Left ventricle myocardium superior (tissue), 1 donor: ENCODE measurements around the gene DMRT3. TPM values are rescaled to one million over a fixed set of nuclear protein-coding genes. Genes with fewer than 3 reads are reported as not detected.
"Not testable (repeated sequence)": the region's sequence is repeated elsewhere in the genome, so short reads cannot be mapped to it uniquely, and the experiment has no call there.

Experiments
- ATAC-seq: fragments of 200-7000 bp; cut with Tn5 transposase; one replicate; pipeline ENCODE4 v1.9.1; 2020; ENCODE audit warnings: mild to moderate bottlenecking, moderate library complexity
- DNase-seq: peaks from one replicate; pipeline ENCODE4 v3.0.0-alpha.2; 2020
- intact Hi-C: fragments of 100-400 bp; cut with micrococcal nuclease; formaldehyde crosslinking; loops from one replicate; pipeline ENCODE4 v1.11.0; 2022
- total RNA-seq: library from RNA; stranded (reverse); fragmentation: NEBNext Ultra II Directional; extraction: Animal tissue kit (Norgen Biotek cat#: 25700); gene quantifications from one replicate; pipeline ENCODE4 v1.2.1, GENCODE V29; 2021
- donor health status: DM: no; HTN: yes; CAD: no; lungs with severe emphysema.

DMRT3 gene
- total RNA-seq, 1 donor from 2014 or later: not detected

DNA sequence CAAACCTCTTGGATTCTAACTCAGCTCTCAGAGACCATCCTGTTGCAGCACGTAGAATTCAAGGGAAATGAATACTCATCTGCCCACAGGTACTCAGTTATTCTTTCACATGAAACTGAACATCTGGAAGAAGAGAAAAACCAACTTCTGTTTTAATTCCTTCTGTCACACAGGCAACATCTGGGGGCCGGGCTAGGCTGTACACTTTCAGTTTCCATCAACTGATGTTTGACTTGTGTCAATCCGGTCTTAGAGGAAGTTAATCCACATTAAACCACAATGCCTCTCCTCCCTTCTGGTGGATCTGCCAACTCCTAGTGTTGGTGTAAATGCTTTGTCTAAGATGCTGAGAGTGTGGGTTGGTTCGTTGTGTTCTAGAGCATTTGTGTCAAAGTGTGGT, 17.6 kb downstream of the DMRT3 start:
- intact Hi-C loops: no loop called here
- ATAC-seq (no peak), DNase-seq (no peak)

GRCh38 chr9:995192-995591, 18.7 kb downstream of the DMRT3 start:
- DNase-seq (no peak), ATAC-seq (no peak)
- intact Hi-C loops: no loop called here

DNA sequence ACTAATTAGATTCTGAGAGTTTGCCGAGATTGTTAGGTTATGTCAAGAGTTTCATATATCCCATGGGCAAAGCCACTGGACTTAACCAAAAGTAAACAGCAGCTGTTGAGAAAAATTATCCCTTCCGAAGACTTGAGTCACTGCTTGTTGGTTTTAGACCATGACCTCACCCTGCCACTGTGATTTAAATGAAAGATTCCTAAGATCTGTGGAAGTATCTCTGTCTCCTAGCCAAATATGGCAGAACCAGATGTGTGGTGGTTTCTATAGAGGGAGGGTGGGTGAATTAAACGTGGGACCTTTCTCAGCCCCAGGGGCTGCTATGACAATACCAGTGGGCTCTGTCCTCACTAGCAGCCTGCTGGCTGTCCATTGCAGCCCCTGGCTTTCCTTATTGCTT, 19.3 kb downstream of the DMRT3 start:
- DNase-seq: no peak
- intact Hi-C loops: no loop called here
- no peak for ATAC-seq

DNA sequence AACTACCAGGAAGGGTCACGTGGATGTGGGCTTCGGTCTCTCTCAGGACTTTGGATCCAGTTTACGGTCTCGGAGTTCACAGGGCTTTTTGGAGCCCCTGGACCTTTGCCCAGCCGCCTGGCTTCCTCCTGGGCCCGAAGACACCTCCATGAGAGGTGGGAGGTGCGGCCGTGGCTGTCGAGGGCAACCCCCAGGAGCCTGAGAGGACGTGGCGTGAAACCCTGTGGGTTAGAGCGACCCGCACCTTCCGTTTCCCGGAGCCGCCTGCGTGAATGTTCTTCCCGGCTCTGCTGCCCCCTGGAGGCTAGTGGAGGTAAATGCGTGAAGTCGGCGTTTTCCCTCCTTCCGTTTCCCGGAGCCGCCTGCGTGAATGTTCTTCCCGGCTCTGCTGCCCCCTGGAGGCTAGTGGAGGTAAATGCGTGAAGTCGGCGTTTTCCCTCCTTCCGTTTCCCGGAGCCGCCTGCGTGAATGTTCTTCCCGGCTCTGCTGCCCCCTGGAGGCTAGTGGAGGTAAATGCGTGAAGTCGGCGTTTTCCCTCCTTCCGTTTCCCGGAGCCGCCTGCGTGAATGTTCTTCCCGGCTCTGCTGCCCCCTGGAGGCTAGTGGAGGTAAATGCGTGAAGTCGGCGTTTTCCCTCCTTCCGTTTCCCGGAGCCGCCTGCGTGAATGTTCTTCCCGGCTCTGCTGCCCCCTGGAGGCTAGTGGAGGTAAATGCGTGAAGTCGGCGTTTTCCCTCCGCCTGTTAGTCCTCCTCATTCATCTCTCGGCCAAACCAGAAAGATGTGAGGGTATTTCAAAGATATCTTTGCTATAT, 22.1 kb downstream of the DMRT3 start:
- intact Hi-C loops, DNase-seq, ATAC-seq: not testable (repeated sequence)

GRCh38 chr9:1001838-1002237, 25.4 kb downstream of the DMRT3 start:
- DNase-seq: no peak
- no peak for ATAC-seq
- intact Hi-C loops: no loop called here

DNA sequence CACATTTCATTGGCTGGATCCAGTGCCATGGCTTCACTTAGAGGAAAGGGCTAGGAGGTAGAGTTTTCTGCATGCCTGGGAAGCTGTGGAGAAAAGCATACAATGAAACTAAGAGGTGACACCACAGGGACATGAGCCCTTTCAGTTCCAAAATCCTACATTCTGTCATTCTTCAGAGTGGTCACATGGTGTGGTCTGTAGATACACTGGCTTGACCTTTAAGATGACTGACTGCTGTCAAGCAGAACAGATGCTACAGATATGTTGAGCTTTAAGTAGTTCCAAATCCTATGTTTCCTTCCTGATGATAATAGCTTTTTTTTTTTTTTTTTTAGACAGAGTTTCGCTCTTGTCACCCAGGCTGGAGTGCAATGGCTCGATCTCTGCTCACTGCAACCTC, 26.2 kb downstream of the DMRT3 start:
- no peak for ATAC-seq
- DNase-seq: no peak
- intact Hi-C loops: no loop called here

DNA sequence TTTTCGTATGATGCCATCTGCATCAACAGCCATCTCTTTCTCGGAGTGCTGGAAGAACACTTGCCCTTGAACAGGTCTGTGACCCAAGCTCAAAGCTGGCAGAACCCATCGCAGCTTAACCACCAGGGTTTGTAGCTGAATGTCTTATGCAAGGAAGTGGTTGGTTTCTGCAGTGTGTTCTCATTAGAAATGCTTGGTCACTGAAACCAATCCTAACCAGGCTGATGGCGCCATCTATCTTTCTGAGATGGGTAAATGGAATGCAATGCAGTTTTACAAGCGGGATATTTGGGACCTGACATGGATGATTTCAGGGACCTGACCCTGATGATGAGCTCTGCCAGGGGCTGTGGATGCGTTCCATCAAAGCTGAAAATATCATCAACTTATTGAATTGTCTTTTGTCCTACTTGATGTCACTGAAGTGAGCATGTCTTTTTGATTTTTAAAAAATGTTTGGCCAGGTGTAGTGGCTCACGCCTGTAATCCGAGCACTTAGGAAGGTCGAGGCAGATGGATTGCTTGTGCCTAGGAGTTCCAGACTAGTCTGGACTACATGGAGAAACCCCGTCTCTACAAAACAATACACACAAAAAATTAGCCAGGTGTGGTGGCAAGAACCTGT, 28.7 kb downstream of the DMRT3 start:
- intact Hi-C loops: loop anchor here (5.0 kb wide), 1 partner anchor 113 kb away; no protein-coding TSS in a partner anchor
- ATAC-seq (peak; percentile 45), DNase-seq (no peak)

GRCh38 chr9:1007312-1007711, 30.9 kb downstream of the DMRT3 start:
- intact Hi-C loops: loop anchor here (5.0 kb wide), 1 partner anchor 115 kb away; no protein-coding TSS in a partner anchor
- ATAC-seq (no peak), DNase-seq (no peak)

DNA sequence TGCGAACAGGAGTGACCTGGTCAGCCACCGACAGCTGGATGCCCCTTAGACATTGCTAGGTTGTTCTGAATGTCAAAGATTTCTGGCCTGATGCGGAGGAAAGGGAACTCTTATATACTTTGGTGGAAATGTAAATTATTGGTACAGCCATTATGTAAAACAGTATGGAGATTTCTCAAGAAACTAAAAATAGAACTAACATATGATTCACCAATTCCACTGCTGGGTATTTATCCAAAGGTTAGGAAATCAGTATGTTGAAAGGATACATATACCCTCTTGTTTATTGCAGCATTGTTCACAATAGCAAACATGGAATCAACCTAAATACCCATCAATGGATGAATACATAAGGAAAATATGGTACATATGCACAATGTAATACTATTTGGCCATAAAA, 31.8 kb downstream of the DMRT3 start:
- no peak for DNase-seq
- no peak for ATAC-seq
- intact Hi-C loops: loop anchor here (5.0 kb wide), 1 partner anchor 116 kb away; no protein-coding TSS in a partner anchor

GRCh38 chr9:1009101-1009707, 32.7 kb downstream of the DMRT3 start:
- DNase-seq (peak; percentile 88), ATAC-seq (peak; percentile 96)
- intact Hi-C loops: loop anchor here (5.0 kb wide), 1 partner anchor 117 kb away; no protein-coding TSS in a partner anchor

DNA sequence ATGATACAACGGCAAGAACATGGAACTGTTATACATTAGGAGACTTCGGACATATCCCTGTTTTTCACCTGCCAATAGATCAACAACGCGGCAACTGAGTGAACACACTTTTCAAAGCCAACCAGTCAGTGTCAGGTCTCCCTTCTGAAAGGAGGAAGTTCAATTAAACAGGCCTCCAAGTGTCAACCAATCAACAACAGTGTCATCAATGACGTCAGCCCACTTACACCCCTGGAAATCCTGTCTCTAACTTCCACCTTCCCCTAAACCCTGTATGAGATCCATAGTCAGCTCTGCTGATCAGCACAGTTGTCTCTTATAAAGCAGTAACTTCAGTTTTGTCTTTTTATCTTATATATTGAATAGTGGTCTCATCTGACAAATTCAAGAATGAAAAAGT, 36.6 kb downstream of the DMRT3 start:
- DNase-seq (no peak), ATAC-seq (no peak)
- intact Hi-C loops: loop anchor here (5.0 kb wide), 1 partner anchor 211 kb away; no protein-coding TSS in a partner anchor

DNA sequence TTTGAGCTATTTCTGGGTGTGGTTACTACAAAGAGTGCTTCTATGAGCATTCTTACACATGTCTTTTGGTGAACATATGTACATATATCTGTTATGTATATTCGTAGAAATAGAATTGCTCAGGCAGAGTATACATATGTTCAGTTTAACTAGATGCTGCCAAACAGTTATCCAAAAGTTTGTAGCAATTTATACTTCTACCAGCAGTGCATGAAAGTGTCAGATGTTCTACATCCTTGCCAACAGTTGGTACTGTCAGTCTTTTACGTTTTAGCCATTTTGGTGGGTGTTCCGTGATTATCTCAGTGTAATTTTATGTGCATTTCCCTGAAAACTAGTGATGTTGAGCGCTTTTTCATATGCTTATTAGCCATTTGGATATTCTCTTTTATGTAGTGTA, 37.8 kb downstream of the DMRT3 start:
- no peak for ATAC-seq
- intact Hi-C loops: loop anchor here (5.0 kb wide), 1 partner anchor 212 kb away; no protein-coding TSS in a partner anchor
- no peak for DNase-seq

GRCh38 chr9:1014640-1015039, 38.2 kb downstream of the DMRT3 start:
- intact Hi-C loops: loop anchor here (5.0 kb wide), 1 partner anchor 212 kb away; no protein-coding TSS in a partner anchor
- DNase-seq (no peak), ATAC-seq (no peak)

DNA sequence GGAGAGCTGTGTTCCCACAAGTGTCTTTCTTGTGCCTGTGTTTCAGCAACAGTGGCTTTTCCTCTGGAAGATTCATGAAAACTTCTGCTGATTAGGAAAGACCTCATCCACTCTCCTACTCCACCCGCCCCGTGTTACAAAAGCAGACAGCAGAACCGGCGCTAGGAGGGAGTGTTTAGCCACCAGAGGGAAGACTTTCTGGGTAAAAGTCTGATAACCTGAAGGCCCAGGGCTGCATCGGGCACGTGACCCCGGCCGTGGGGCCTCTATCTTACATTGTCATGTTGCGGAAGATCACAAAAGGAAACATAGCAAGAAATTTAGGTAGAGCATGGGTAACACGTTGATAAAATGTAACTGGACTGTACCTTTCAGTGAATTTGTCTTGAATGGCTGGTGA, 41.7 kb downstream of the DMRT3 start:
- intact Hi-C loops: no loop called here
- ATAC-seq: peak; percentile 38
- DNase-seq: no peak

GRCh38 chr9:1024112-1024511, 47.7 kb downstream of the DMRT3 start:
- intact Hi-C loops: no loop called here
- DNase-seq (no peak), ATAC-seq (no peak)

- ATAC-seq (no peak), DNase-seq (no peak)
- intact Hi-C loops: no loop called here
Measured at GRCh38 chr9:1025131-1025530, 48.7 kb downstream of the DMRT3 start.

- intact Hi-C loops: no loop called here
- no peak for ATAC-seq
- DNase-seq: no peak
Measured at GRCh38 chr9:1026219-1026618, 49.8 kb downstream of the DMRT3 start.

DNA sequence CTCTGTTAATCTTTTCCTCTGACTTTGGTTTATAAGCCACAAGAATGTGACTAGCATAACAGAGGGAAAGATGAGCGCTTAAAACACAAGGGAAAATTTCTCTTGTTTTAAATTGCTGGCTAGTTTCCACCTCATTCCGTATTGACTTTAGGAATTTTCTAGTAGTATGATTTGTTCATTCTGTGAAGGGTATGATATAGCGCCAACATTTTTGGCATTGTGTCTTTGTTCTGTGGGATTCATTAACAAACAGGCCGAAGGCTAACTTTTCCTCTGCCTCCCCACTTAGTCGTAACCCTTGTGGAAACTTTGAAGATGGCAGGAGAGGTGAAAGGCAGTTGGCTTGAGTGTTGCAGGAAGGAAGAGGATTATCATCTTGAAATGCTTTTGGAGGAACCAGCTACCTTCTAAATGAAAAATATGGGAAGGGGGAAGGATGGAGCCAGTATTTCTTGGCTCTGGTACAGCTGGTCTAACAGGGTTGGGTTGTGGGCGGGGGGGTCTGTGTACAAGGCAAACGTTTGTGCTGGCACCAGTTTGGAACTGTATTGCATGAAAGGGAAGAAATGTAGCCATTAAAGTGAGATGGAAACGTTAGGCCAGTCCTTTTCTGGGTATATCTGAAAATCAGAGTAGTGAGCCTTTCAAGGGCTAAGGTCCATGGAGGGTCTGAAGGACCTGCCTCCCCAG, 52.2 kb downstream of the DMRT3 start:
- intact Hi-C loops: no loop called here
- DNase-seq (no peak), ATAC-seq (no peak)

- no peak for ATAC-seq
- DNase-seq: no peak
- intact Hi-C loops: no loop called here
Measured at GRCh38 chr9:1031951-1032601, 55.6 kb downstream of the DMRT3 start.
